ENCODE measurements around the gene HDAC4.

DNA sequence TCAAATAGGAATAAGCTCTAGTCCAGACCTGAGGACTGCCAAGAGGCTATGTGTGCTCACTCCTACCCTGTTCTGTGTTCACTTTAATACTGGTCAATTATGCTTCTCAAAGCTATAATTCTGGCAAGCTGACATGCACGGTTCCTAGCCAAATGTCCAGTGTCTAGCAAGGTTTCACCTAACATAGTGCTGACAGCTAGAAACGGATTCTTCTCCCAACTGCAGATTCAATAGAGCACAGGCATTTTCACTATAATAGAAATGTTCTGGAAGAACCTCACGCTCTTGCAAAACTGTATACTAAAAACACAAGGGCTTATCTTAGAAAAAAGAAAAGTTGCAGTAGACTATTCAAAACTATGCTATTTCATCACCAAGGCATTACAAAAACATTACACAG lies 45.1 kb downstream of the HDAC4 start:
- no peak for TF ChIP-seq POLR2A (IDR thresholded peaks at IDR 0.05)
- TF ChIP-seq, protein P1, sequence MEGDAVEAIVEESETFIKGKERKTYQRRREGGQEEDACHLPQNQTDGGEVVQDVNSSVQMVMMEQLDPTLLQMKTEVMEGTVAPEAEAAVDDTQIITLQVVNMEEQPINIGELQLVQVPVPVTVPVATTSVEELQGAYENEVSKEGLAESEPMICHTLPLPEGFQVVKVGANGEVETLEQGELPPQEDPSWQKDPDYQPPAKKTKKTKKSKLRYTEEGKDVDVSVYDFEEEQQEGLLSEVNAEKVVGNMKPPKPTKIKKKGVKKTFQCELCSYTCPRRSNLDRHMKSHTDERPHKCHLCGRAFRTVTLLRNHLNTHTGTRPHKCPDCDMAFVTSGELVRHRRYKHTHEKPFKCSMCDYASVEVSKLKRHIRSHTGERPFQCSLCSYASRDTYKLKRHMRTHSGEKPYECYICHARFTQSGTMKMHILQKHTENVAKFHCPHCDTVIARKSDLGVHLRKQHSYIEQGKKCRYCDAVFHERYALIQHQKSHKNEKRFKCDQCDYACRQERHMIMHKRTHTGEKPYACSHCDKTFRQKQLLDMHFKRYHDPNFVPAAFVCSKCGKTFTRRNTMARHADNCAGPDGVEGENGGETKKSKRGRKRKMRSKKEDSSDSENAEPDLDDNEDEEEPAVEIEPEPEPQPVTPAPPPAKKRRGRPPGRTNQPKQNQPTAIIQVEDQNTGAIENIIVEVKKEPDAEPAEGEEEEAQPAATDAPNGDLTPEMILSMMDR (IDR thresholded peaks at IDR 0.05): no peak

All from tibial nerve (tissue), 3 donors.